ENCODE measurements around the gene SPEN.

DNA sequence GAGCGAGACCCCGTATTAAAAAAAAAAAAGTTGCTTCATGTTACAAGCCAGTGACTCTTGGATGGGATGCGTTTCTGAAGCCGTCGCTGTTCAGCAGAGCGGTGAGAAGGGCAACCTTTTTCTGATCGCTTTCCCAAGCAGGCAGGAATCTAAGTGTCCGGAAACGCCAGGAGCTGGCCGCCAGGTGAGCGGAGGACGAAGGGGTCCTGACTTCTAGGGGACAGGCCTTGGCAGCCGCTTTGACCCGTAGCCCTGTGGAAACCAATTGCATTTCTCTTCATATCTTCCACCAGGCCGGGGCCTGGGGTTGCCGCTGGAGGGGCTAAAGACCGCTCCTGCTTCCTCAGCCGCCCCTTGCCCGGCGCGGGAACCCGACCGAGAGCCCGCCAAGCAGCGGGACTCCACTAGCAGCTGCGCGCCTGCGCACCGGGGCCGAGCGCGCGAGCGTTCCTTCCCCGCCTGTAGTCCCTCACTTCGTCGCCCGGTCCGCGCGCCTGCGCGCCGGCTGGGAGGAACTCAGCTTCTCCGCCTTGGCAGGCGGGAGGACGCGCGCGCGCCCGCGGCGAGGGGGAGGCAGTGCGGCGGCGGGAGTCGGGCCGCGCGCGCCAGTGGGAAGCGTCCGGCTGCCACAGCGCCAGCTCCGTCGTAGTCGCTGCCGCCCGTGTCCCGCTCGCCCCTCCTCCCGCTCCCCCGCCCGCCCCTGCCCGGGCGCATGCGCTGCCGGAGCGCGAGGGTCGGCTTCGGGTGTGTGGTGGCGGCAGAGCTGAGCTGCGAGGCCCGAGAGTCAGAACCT lies at the start of gene SPEN:
- peak; percentile 61 to 89 for TF ChIP-seq POLR2A (IDR thresholded peaks at IDR 0.05)
- TF ChIP-seq, protein P1, sequence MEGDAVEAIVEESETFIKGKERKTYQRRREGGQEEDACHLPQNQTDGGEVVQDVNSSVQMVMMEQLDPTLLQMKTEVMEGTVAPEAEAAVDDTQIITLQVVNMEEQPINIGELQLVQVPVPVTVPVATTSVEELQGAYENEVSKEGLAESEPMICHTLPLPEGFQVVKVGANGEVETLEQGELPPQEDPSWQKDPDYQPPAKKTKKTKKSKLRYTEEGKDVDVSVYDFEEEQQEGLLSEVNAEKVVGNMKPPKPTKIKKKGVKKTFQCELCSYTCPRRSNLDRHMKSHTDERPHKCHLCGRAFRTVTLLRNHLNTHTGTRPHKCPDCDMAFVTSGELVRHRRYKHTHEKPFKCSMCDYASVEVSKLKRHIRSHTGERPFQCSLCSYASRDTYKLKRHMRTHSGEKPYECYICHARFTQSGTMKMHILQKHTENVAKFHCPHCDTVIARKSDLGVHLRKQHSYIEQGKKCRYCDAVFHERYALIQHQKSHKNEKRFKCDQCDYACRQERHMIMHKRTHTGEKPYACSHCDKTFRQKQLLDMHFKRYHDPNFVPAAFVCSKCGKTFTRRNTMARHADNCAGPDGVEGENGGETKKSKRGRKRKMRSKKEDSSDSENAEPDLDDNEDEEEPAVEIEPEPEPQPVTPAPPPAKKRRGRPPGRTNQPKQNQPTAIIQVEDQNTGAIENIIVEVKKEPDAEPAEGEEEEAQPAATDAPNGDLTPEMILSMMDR (IDR thresholded peaks at IDR 0.05) = peak in 5 of 6 experiments; percentile 14 to 35 (median 25)
